Stomach (tissue), 4 donors: Measurements from ENCODE around the gene TDRKH.

Experiments used
- EP300 ChIP-seq: sonication (generic); formaldehyde crosslinking; IDR thresholded peaks from one replicate; pipeline ENCODE4 v1.6.1; 2017; ENCODE audit warnings: antibody characterized with exemption
- POLR2A ChIP-seq, 4 donors: fragments of 450-650 bp; IDR thresholded peaks; one replicate each; pipeline ENCODE4 v1.6.1; 2016; ENCODE audit warnings: antibody characterized with exemption in 4 of 4, control low read depth in 2 of 4, mild to moderate bottlenecking in 1 of 4, moderate library complexity in 1 of 4
- POLR2AphosphoS5 ChIP-seq, 3 donors: sonication (generic); formaldehyde crosslinking; IDR thresholded peaks; one replicate each; pipeline ENCODE4 v1.6.1; 2016; ENCODE audit warnings: antibody characterized with exemption in 3 of 3
- TF ChIP-seq, protein P1 (sequence below), 7 experiments: fragments of 450-650 bp in 4 of 7; fragments of 200-600 bp in 3 of 7; sonication (generic) in 3 of 7; IDR thresholded peaks; one replicate each; pipeline ENCODE4 v1.5.1; 2016 to 2019; ENCODE audit warnings: antibody characterized with exemption in 7 of 7, control low read depth in 2 of 7, mild to moderate bottlenecking in 1 of 7

DNA sequence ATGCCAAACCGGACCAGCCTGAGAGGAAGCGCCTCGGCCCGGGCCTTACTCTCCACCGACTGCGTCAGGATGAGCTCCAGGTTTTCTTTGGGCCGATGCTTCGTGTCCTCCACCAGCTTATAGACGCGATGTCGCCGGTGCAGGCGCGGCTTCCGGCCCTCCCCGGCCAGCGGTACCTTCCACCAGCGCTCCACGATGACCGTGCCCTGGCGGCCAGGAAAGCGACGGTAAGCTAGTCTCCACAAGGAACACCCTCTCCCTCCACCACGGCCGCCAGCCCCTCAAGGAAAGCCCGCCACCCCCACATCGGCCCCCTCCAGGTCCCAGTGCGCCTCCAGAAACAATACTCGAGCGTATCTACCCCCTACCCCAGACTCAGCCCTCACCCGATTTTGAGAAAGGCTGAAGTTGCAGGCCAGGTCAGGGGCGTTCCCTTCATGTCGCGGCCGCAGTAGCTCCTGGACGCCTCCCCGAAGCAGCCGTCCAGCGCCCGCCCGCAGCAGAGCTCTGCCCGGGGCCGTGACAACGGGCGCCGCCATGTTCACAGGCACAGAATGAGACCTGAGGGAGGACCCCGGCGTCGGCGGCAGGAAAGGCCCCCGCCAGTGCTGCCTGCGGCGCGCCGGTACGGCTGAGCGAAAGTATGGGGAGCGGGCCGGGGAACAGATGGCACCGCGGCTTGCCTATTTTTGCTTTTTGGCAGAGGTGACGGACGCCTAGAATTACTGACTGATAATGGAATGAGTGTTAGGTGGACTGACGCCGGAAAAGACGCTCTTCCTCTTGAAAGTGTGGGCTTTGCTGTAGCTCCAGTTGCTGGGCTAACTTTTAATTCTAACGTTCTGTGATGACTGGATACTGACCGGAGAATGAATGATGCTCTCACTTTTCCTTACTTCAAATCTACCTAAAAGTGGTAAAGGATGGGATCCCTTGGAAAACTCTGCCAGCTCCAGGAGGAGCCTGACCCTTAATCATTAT, 27.1 kb downstream of the TDRKH start, which contains the start of gene MRPL9:
- TF ChIP-seq, protein P1, sequence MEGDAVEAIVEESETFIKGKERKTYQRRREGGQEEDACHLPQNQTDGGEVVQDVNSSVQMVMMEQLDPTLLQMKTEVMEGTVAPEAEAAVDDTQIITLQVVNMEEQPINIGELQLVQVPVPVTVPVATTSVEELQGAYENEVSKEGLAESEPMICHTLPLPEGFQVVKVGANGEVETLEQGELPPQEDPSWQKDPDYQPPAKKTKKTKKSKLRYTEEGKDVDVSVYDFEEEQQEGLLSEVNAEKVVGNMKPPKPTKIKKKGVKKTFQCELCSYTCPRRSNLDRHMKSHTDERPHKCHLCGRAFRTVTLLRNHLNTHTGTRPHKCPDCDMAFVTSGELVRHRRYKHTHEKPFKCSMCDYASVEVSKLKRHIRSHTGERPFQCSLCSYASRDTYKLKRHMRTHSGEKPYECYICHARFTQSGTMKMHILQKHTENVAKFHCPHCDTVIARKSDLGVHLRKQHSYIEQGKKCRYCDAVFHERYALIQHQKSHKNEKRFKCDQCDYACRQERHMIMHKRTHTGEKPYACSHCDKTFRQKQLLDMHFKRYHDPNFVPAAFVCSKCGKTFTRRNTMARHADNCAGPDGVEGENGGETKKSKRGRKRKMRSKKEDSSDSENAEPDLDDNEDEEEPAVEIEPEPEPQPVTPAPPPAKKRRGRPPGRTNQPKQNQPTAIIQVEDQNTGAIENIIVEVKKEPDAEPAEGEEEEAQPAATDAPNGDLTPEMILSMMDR (IDR thresholded peaks at IDR 0.05), result no peak
- TF ChIP-seq POLR2A (IDR thresholded peaks at IDR 0.05) (no peak), POLR2AphosphoS5 (IDR thresholded peaks at IDR 0.05) (peak; percentile 21 to 71 (median 69)), EP300 (no peak)
